ENCODE measurements around the gene ZNF804A. TPM values are rescaled to one million over a fixed set of nuclear protein-coding genes. Genes with fewer than 3 reads are reported as not detected.

Gene ZNF804A
- total RNA-seq, 1 donor from 2014 or later: under 0.01 TPM

GRCh38 chr2:184599872-184600222, 1.5 kb downstream of the ZNF804A start:
- H3K4me1 ChIP-seq (ENCODE audit: control insufficient read depth in 3 of 3, insufficient read depth in 3 of 3, low read length in 3 of 3): peaks cover 5 to 12% (median 5%) of the 10 kb centered on the region in 3 donors
- H3K9me3 ChIP-seq (ENCODE audit: control insufficient read depth in 3 of 3, low read length in 3 of 3): no peaks in the 10 kb centered on the region
- H3K9ac ChIP-seq (ENCODE audit: low read depth in 1 of 3, low read length in 3 of 3): no peak overlapping the region
- H3K36me3 ChIP-seq (ENCODE audit: control insufficient read depth in 3 of 3, insufficient read depth in 3 of 3, low read length in 3 of 3): no peaks in the 10 kb centered on the region
- no peak overlapping the region for H3K4me3 ChIP-seq (ENCODE audit: low read length in 3 of 3)
- peaks cover 18 to 25% (median 25%) of the 10 kb centered on the region in 3 donors for H3K27me3 ChIP-seq (ENCODE audit: control insufficient read depth in 3 of 3, insufficient read depth in 3 of 3, low read length in 3 of 3)
- no peak overlapping the region for H3K27ac ChIP-seq (ENCODE audit: low read depth, low read length)

DNA sequence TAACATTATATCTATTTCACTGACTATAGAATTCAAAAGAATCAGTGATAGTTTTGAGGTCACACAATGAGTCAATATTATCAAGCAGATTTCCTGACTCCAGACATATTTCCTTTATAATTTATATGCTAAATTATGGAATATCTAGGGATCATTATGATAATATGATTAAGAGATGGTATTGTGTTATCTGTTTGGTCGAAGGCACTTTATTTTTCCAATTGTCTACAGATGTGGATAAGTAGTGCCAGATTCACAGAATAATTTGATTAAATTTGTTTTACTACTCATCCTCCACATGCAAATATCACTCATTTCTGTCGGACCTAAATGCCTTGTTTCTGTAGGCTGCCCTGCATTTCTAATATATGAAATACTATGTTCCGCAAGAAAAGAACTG, 4.4 kb downstream of the ZNF804A start:
- H3K9ac ChIP-seq (ENCODE audit: low read depth in 1 of 3, low read length in 3 of 3): no peak overlapping the region
- H3K27me3 ChIP-seq (ENCODE audit: control insufficient read depth in 3 of 3, insufficient read depth in 3 of 3, low read length in 3 of 3): peaks cover 16 to 19% (median 18%) of the 10 kb centered on the region in 3 donors

GRCh38 chr2:184610891-184611290, 12.6 kb downstream of the ZNF804A start:
- Histone ChIP-seq H3K4me3 (ENCODE audit: low read length in 3 of 3) (no peak overlapping the region), H3K27ac (ENCODE audit: low read depth, low read length) (no peak overlapping the region), H3K4me1 (ENCODE audit: control insufficient read depth in 3 of 3, insufficient read depth in 3 of 3, low read length in 3 of 3) (no peaks in the 10 kb centered on the region), H3K36me3 (ENCODE audit: control insufficient read depth in 3 of 3, insufficient read depth in 3 of 3, low read length in 3 of 3) (no peaks in the 10 kb centered on the region), H3K9ac (ENCODE audit: low read depth in 1 of 3, low read length in 3 of 3) (no peak overlapping the region), H3K9me3 (ENCODE audit: control insufficient read depth in 3 of 3, low read length in 3 of 3) (peaks cover 0 to 3% (median 0%) of the 10 kb centered on the region in 3 donors), H3K27me3 (ENCODE audit: control insufficient read depth in 3 of 3, insufficient read depth in 3 of 3, low read length in 3 of 3) (no peaks in the 10 kb centered on the region)

More for the DNA sequence above, 4.4 kb downstream of the ZNF804A start:
- Histone ChIP-seq H3K36me3 (ENCODE audit: control insufficient read depth in 3 of 3, insufficient read depth in 3 of 3, low read length in 3 of 3) (no peaks in the 10 kb centered on the region), H3K4me1 (ENCODE audit: control insufficient read depth in 3 of 3, insufficient read depth in 3 of 3, low read length in 3 of 3) (peaks cover 2 to 7% (median 5%) of the 10 kb centered on the region in 3 donors), H3K9me3 (ENCODE audit: control insufficient read depth in 3 of 3, low read length in 3 of 3) (no peaks in the 10 kb centered on the region), H3K27ac (ENCODE audit: low read depth, low read length) (no peak overlapping the region), H3K4me3 (ENCODE audit: low read length in 3 of 3) (no peak overlapping the region)

DNA sequence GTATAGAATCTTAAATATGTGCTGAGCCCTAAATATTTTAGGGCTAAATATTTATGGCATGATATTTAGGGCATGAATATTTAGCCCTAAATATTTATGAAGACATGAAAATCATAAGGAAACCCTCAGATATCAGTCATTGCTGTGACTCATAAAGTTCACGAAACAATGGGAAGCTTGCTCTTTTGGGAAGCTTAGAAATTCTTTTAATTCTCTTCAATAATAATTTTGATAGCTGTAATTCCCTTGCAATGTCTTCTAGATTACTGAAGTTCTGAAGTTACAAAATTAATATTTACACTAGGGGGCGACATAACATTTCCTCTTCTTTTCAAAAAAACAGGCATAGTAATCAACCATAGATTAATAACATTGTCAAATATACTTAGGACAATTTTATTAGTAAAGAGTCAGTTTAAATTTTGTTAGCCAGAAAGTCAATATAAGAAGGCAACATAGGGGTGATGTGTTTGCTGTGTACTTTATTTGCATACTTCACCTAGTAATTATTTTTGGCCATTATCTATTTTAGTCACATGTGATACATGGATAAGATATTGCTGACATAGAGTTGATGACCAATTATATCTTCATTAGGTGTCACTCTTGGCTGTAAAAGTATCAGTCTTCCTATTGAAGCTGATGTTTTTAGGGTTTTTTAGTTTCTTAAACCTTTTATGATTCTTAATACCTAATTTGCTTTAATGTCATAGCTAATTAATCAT, 13.2 kb downstream of the ZNF804A start:
- no peak overlapping the region for H3K27ac ChIP-seq (ENCODE audit: low read depth, low read length)

DNA sequence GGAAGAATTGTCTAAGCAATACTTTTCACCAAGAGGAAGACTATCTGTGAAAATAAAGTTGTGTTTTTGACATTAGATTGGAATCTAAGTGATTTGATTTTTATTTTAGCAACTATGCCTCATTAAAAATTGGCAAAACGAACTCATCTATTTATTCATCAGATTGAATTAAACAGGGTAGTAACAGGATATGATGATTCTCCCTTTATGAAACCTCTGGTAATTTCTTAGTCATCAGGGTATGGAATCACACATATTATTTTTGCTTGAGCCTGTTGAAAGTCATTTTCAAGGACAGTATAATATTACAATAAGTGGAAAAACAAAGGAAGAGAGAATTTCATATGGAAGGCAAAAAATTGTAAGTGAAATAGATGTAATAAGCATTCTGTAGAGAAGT, 22.0 kb downstream of the ZNF804A start:
- Histone ChIP-seq H3K4me1 (ENCODE audit: control insufficient read depth in 3 of 3, insufficient read depth in 3 of 3, low read length in 3 of 3) (no peaks in the 10 kb centered on the region), H3K27me3 (ENCODE audit: control insufficient read depth in 3 of 3, insufficient read depth in 3 of 3, low read length in 3 of 3) (no peaks in the 10 kb centered on the region), H3K9me3 (ENCODE audit: control insufficient read depth in 3 of 3, low read length in 3 of 3) (no peaks in the 10 kb centered on the region), H3K27ac (ENCODE audit: low read depth, low read length) (no peak overlapping the region), H3K36me3 (ENCODE audit: control insufficient read depth in 3 of 3, insufficient read depth in 3 of 3, low read length in 3 of 3) (no peaks in the 10 kb centered on the region), H3K4me3 (ENCODE audit: low read length in 3 of 3) (no peak overlapping the region), H3K9ac (ENCODE audit: low read depth in 1 of 3, low read length in 3 of 3) (no peak overlapping the region)

More for the DNA sequence above, 13.2 kb downstream of the ZNF804A start:
- no peaks in the 10 kb centered on the region for H3K36me3 ChIP-seq (ENCODE audit: control insufficient read depth in 3 of 3, insufficient read depth in 3 of 3, low read length in 3 of 3)
- peaks cover 0 to 3% (median 0%) of the 10 kb centered on the region in 3 donors for H3K9me3 ChIP-seq (ENCODE audit: control insufficient read depth in 3 of 3, low read length in 3 of 3)
- no peaks in the 10 kb centered on the region for H3K27me3 ChIP-seq (ENCODE audit: control insufficient read depth in 3 of 3, insufficient read depth in 3 of 3, low read length in 3 of 3)
- no peaks in the 10 kb centered on the region for H3K4me1 ChIP-seq (ENCODE audit: control insufficient read depth in 3 of 3, insufficient read depth in 3 of 3, low read length in 3 of 3)
- no peak overlapping the region for H3K9ac ChIP-seq (ENCODE audit: low read depth in 1 of 3, low read length in 3 of 3)
- H3K4me3 ChIP-seq (ENCODE audit: low read length in 3 of 3): no peak overlapping the region

DNA sequence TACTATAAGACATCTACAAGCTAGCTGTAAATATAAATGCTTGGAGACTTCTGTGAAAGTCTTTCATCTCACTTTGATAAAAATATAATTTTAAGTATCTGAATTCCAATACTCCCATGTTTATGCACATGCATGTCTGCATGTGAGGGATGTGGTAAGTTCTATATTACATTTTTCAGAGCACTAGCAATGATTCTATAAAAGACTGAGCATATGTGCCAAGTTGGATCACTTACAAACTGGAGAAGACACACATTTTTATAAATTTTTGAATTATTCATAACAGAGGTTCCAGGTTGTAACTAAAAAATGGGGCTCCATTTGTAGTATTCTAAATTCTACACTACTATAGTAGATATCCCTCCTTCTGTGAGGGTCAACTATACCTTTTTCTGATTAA, 26.0 kb downstream of the ZNF804A start:
- Histone ChIP-seq H3K9ac (ENCODE audit: low read depth in 1 of 3, low read length in 3 of 3) (no peak overlapping the region), H3K27ac (ENCODE audit: low read depth, low read length) (no peak overlapping the region), H3K36me3 (ENCODE audit: control insufficient read depth in 3 of 3, insufficient read depth in 3 of 3, low read length in 3 of 3) (no peaks in the 10 kb centered on the region), H3K4me3 (ENCODE audit: low read length in 3 of 3) (no peak overlapping the region), H3K9me3 (ENCODE audit: control insufficient read depth in 3 of 3, low read length in 3 of 3) (no peaks in the 10 kb centered on the region), H3K27me3 (ENCODE audit: control insufficient read depth in 3 of 3, insufficient read depth in 3 of 3, low read length in 3 of 3) (no peaks in the 10 kb centered on the region), H3K4me1 (ENCODE audit: control insufficient read depth in 3 of 3, insufficient read depth in 3 of 3, low read length in 3 of 3) (no peaks in the 10 kb centered on the region)

GRCh38 chr2:184628051-184628450, 29.7 kb downstream of the ZNF804A start:
- H3K27ac ChIP-seq (ENCODE audit: low read depth, low read length): no peak overlapping the region
- H3K36me3 ChIP-seq (ENCODE audit: control insufficient read depth in 3 of 3, insufficient read depth in 3 of 3, low read length in 3 of 3): no peaks in the 10 kb centered on the region
- no peaks in the 10 kb centered on the region for H3K4me1 ChIP-seq (ENCODE audit: control insufficient read depth in 3 of 3, insufficient read depth in 3 of 3, low read length in 3 of 3)
- no peaks in the 10 kb centered on the region for H3K9me3 ChIP-seq (ENCODE audit: control insufficient read depth in 3 of 3, low read length in 3 of 3)
- no peak overlapping the region for H3K4me3 ChIP-seq (ENCODE audit: low read length in 3 of 3)
- H3K27me3 ChIP-seq (ENCODE audit: control insufficient read depth in 3 of 3, insufficient read depth in 3 of 3, low read length in 3 of 3): no peaks in the 10 kb centered on the region
- no peak overlapping the region for H3K9ac ChIP-seq (ENCODE audit: low read depth in 1 of 3, low read length in 3 of 3)

GRCh38 chr2:184633726-184634125, 35.4 kb downstream of the ZNF804A start:
- Histone ChIP-seq H3K27ac (ENCODE audit: low read depth, low read length) (no peak overlapping the region), H3K9ac (ENCODE audit: low read depth in 1 of 3, low read length in 3 of 3) (no peak overlapping the region), H3K27me3 (ENCODE audit: control insufficient read depth in 3 of 3, insufficient read depth in 3 of 3, low read length in 3 of 3) (no peaks in the 10 kb centered on the region), H3K4me3 (ENCODE audit: low read length in 3 of 3) (no peak overlapping the region), H3K9me3 (ENCODE audit: control insufficient read depth in 3 of 3, low read length in 3 of 3) (no peaks in the 10 kb centered on the region), H3K4me1 (ENCODE audit: control insufficient read depth in 3 of 3, insufficient read depth in 3 of 3, low read length in 3 of 3) (no peaks in the 10 kb centered on the region), H3K36me3 (ENCODE audit: control insufficient read depth in 3 of 3, insufficient read depth in 3 of 3, low read length in 3 of 3) (no peaks in the 10 kb centered on the region)

GRCh38 chr2:184637781-184638180, 39.5 kb downstream of the ZNF804A start:
- Histone ChIP-seq H3K27me3 (ENCODE audit: control insufficient read depth in 3 of 3, insufficient read depth in 3 of 3, low read length in 3 of 3) (no peaks in the 10 kb centered on the region), H3K27ac (ENCODE audit: low read depth, low read length) (no peak overlapping the region), H3K9me3 (ENCODE audit: control insufficient read depth in 3 of 3, low read length in 3 of 3) (no peaks in the 10 kb centered on the region), H3K9ac (ENCODE audit: low read depth in 1 of 3, low read length in 3 of 3) (no peak overlapping the region), H3K36me3 (ENCODE audit: control insufficient read depth in 3 of 3, insufficient read depth in 3 of 3, low read length in 3 of 3) (no peaks in the 10 kb centered on the region), H3K4me3 (ENCODE audit: low read length in 3 of 3) (no peak overlapping the region), H3K4me1 (ENCODE audit: control insufficient read depth in 3 of 3, insufficient read depth in 3 of 3, low read length in 3 of 3) (no peaks in the 10 kb centered on the region)

GRCh38 chr2:184644685-184645084, 46.4 kb downstream of the ZNF804A start:
- Histone ChIP-seq H3K4me3 (ENCODE audit: low read length in 3 of 3) (no peak overlapping the region), H3K27me3 (ENCODE audit: control insufficient read depth in 3 of 3, insufficient read depth in 3 of 3, low read length in 3 of 3) (no peaks in the 10 kb centered on the region), H3K4me1 (ENCODE audit: control insufficient read depth in 3 of 3, insufficient read depth in 3 of 3, low read length in 3 of 3) (no peaks in the 10 kb centered on the region), H3K27ac (ENCODE audit: low read depth, low read length) (no peak overlapping the region), H3K36me3 (ENCODE audit: control insufficient read depth in 3 of 3, insufficient read depth in 3 of 3, low read length in 3 of 3) (no peaks in the 10 kb centered on the region), H3K9ac (ENCODE audit: low read depth in 1 of 3, low read length in 3 of 3) (no peak overlapping the region), H3K9me3 (ENCODE audit: control insufficient read depth in 3 of 3, low read length in 3 of 3) (no peaks in the 10 kb centered on the region)

All from skeletal muscle tissue (tissue), 4 donors.